HepG2 (cell line): Measurements from ENCODE around the gene VRK1. TPM values are rescaled to one million over a fixed set of nuclear protein-coding genes. Genes with fewer than 3 reads are reported as not detected.
A peak's percentile ranks its signal among the peaks of the same experiment; 100 is the strongest.

ENCODE experiments used
- FOXC1 ChIP-seq: sonication (generic); formaldehyde crosslinking; IDR thresholded peaks from 2 replicates; pipeline ENCODE4 v1.8.0; 2022; ENCODE audit warnings: mild to moderate bottlenecking, missing genetic modification reagents, borderline replicate concordance
- HNF1B ChIP-seq: sonication (generic); formaldehyde crosslinking; IDR thresholded peaks from 2 replicates; pipeline ENCODE4 v1.5.1; 2020; ENCODE audit warnings: mild to moderate bottlenecking, moderate library complexity, missing genetic modification reagents
- KIAA2018 ChIP-seq: sonication (generic); formaldehyde crosslinking; IDR thresholded peaks from 2 replicates; pipeline ENCODE4 v1.5.0; 2020; ENCODE audit warnings: mild to moderate bottlenecking, missing genetic modification reagents, borderline replicate concordance
- PHF21A ChIP-seq: sonication (generic); formaldehyde crosslinking; IDR thresholded peaks from 2 replicates; pipeline ENCODE4 v1.5.0; 2020; ENCODE audit warnings: mild to moderate bottlenecking, missing genetic modification reagents
- SP1 ChIP-seq, 2 experiments: fragments of 450-650 bp in 1 of 2; sonication (generic) in 1 of 2; formaldehyde crosslinking in 1 of 2; IDR thresholded peaks; 2 replicates each; pipeline versions ENCODE4 v1.4.0 to v1.6.1; 2016 to 2020; ENCODE audit warnings: missing genetic modification reagents in 1 of 2
- SP4 ChIP-seq: sonication (generic); formaldehyde crosslinking; IDR thresholded peaks from 2 replicates; pipeline ENCODE4 v1.8.1; 2023; ENCODE audit warnings: mild to moderate bottlenecking, missing genetic modification reagents
- ZBTB14 ChIP-seq: sonication (generic); formaldehyde crosslinking; IDR thresholded peaks from 2 replicates; pipeline ENCODE4 v1.4.0; 2020; ENCODE audit warnings: missing genetic modification reagents
- ZNF318 ChIP-seq: sonication (generic); formaldehyde crosslinking; IDR thresholded peaks from 2 replicates; pipeline ENCODE4 v1.4.0; 2020; ENCODE audit warnings: mild to moderate bottlenecking, missing genetic modification reagents
- polyA plus RNA-seq, 8 experiments: library from polyadenylated mRNA; depleted of rRNA in 3 of 8; stranded (reverse) in 7 of 8; unstranded in 1 of 8; fragments of >200 nt; fragmentation: Illumina TruSeq in 4 of 8; extraction: Trizol in 4 of 8; gene quantifications; 2 replicates each; pipeline versions ENCODE4 v1.2.1 to v1.2.3, GENCODE V29; 2011 to 2016; ENCODE audit warnings: low read depth in 4 of 8, missing spikeins in 1 of 8, mixed read lengths in 1 of 8; ENCODE audit not compliant: insufficient read depth in 1 of 8
- total RNA-seq, 5 experiments: library from RNA; depleted of rRNA; stranded (reverse); fragments of >200 nt; fragmentation: Illumina TruSeq; extraction: Trizol; gene quantifications; 2 replicates each; pipeline ENCODE4 v1.2.3, GENCODE V29; 2016; ENCODE audit warnings: low read depth in 1 of 5

Gene VRK1
- total and polyA plus RNA-seq, 2 of the 13 experiments (the other 11 are each of a cell fraction or from before 2014, with no cell fraction given): 7.9 to 51.3 TPM

- no peak for TF ChIP-seq KIAA2018 (CRISPR knock-in tag)
- TF ChIP-seq HNF1B (CRISPR knock-in tag): no peak
- TF ChIP-seq ZBTB14 (CRISPR knock-in tag): no peak
- TF ChIP-seq FOXC1 (CRISPR knock-in tag): peak; percentile 68
- no peak for TF ChIP-seq ZNF318 (CRISPR knock-in tag)
- no peak for TF ChIP-seq SP1 (IDR thresholded peaks at IDR 0.05)
- TF ChIP-seq SP1 (CRISPR knock-in tag; IDR thresholded peaks at IDR 0.05): peak; percentile 93
- no peak for TF ChIP-seq PHF21A (CRISPR knock-in tag)
- peak; percentile 88 for TF ChIP-seq SP4 (CRISPR knock-in tag)
Measured at GRCh38 chr14:96796851-96797581, at the start of gene VRK1 (continued).
